HUES64 (cell line): ENCODE data around the gene INSIG1.

Source experiments
- H3K27ac ChIP-seq: 2 replicates; pipeline ENCODE4 v1.7.0; 2013; ENCODE audit warnings: low read depth, low read length, inconsistent platforms
- H3K27me3 ChIP-seq: 2 replicates; pipeline ENCODE4 v1.6.1; 2013; ENCODE audit warnings: mild to moderate bottlenecking, low read length; ENCODE audit not compliant: insufficient read depth
- H3K36me3 ChIP-seq: 2 replicates; pipeline ENCODE4 v1.6.1; 2013; ENCODE audit warnings: mild to moderate bottlenecking, low read length; ENCODE audit not compliant: insufficient read depth
- H3K4me1 ChIP-seq: 2 replicates; pipeline ENCODE4 v1.6.1; 2013; ENCODE audit warnings: mild to moderate bottlenecking, low read length, moderate library complexity; ENCODE audit not compliant: insufficient read depth
- H3K4me3 ChIP-seq: 2 replicates; pipeline ENCODE4 v1.5.1; 2013; ENCODE audit warnings: mild to moderate bottlenecking, low read length, moderate library complexity
- H3K9ac ChIP-seq: 2 replicates; pipeline ENCODE4 v1.6.1; 2013; ENCODE audit warnings: mild to moderate bottlenecking, low read depth, low read length
- H3K9me3 ChIP-seq: 2 replicates; pipeline ENCODE4 v1.6.1; 2013; ENCODE audit warnings: low read depth, low read length; ENCODE audit not compliant: insufficient read depth
- WGBS: fragments of 150-250, 120-280 bp; methylation state at CpG from one replicate; pipeline ENCODE4 v1.1.7; 2013; ENCODE audit warnings: missing lambda C conversion rate; 5-methylcytosine and 5-hydroxymethylcytosine counted together

Gene INSIG1

DNA sequence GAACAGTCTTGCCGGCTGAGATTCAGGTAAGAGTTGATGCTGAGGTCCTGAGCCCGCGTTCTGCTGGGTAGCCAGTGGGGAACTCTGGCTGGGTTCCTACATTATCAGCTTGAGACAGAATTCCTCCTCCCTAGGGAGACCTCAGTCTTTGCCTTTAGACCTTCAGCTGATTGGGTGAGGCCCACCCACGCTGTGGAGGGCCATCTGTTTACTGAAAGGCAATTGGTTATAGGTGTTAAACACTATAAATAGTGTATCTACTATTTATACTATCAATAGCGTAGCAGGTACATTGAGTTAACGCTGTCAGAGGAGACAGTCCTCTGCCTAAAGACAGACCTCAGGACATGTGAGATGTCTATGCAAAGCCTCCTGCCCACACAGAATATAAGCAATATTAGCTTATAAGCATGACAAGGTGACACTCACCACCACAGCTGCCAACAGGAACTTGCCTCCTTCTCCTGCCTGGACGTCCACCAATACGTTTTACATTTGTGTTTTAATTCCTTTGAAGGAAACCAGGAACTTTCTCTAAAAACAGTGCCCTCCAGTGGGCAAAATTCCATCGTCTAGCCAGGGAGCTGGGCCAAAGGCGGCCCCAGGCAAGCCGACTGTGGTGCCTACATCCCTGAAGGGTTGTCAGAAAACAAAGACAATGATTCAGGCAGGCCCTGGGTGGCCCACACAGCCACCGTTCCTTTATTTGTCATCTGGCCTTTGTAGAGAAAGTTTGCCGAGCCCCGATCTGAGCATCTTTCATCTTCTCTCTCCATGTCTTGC, 58.8 kb downstream of the INSIG1 start:
- no peak overlapping the region for H3K9ac ChIP-seq

GRCh38 chr7:155357573-155358041, 59.9 kb downstream of the INSIG1 start:
- Histone ChIP-seq H3K9me3 (no peaks in the 10 kb centered on the region), H3K27ac (no peak overlapping the region), H3K36me3 (no peaks in the 10 kb centered on the region), H3K27me3 (peaks cover 61% of the 10 kb centered on the region), H3K4me1 (peaks cover 7% of the 10 kb centered on the region), H3K9ac (no peak overlapping the region), H3K4me3 (no peak overlapping the region)
- 80% methylated on average over 14 of the region's 14 CpGs for WGBS

More for the DNA sequence above, 58.8 kb downstream of the INSIG1 start:
- WGBS, result 47% methylated on average over 13 of the region's 14 CpGs
- H3K9me3 ChIP-seq, result no peaks in the 10 kb centered on the region
- H3K27me3 ChIP-seq, result peaks cover 50% of the 10 kb centered on the region
- no peaks in the 10 kb centered on the region for H3K36me3 ChIP-seq
- H3K27ac ChIP-seq, result no peak overlapping the region
- H3K4me3 ChIP-seq, result no peak overlapping the region
- H3K4me1 ChIP-seq, result peaks cover 7% of the 10 kb centered on the region

- no peak overlapping the region for H3K4me3 ChIP-seq
- no peaks in the 10 kb centered on the region for H3K36me3 ChIP-seq
- H3K4me1 ChIP-seq, result peaks cover 7% of the 10 kb centered on the region
- no peak overlapping the region for H3K9ac ChIP-seq
- 27% methylated on average over 40 of the region's 40 CpGs for WGBS
- H3K9me3 ChIP-seq, result no peaks in the 10 kb centered on the region
- H3K27me3 ChIP-seq, result peaks cover 66% of the 10 kb centered on the region
- H3K27ac ChIP-seq, result no peak overlapping the region
Measured at GRCh38 chr7:155358066-155358947, 60.6 kb downstream of the INSIG1 start.

DNA sequence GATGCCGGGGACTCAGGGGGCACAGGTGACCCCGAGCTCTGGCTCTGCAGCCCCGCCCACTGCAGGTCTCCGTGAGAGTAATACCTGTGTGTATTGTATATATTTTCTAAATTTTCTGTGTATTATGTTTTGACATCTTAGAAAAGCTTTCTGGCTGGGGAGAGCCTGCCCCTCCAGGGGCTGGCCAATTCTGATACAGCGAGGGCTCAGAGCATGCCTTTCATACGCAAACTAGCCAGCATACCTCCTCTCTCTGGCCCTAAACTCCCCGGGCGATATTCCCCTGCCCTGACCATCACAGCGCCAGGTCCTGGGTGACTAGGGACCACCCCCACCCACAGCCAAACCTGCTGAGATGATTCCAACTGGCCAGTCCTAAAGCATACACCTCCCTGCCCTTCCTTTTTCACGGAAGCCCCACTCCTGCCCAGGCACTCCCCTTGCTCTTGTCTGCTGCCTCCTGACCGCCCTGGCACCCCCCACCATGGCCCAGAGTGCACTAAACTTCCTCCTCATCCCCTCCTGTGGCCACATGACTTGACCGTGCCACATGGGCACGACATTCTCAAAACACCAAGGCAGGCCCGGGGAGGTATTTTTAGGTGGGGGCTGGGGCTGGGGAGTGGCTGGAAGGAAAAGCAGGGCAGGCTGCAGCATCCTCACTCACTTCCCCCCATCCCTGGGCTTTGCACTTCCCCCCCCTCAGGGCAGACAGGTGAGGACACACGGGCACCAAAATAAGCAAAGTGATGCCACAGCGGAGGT, 61.5 kb downstream of the INSIG1 start:
- Histone ChIP-seq H3K36me3 (no peaks in the 10 kb centered on the region), H3K27ac (no peak overlapping the region), H3K9ac (no peak overlapping the region), H3K27me3 (peaks cover 72% of the 10 kb centered on the region), H3K9me3 (no peaks in the 10 kb centered on the region), H3K4me1 (peaks cover 7% of the 10 kb centered on the region), H3K4me3 (no peak overlapping the region)
- 18% methylated on average over 15 of the region's 16 CpGs for WGBS
